Activated B cell treated with CpG ODN at 0.5 μM for 24 hours (primary cell): ENCODE results near the gene RASA3. TPM values are rescaled to one million over a fixed set of nuclear protein-coding genes. Genes with fewer than 3 reads are reported as not detected.

ENCODE experiments used
- ATAC-seq: fragments of 200-7000 bp; cut with Tn5 transposase; one replicate; pipeline ENCODE4 v1.10.0; 2021; ENCODE audit warnings: low read depth, mild to moderate bottlenecking, moderate library complexity
- CTCF ChIA-PET: fragments of 350-600 bp; sonication (Branson Sonifier 250); formaldehyde crosslinking; loops from one replicate; lab custom pipeline; 2021; ENCODE audit warnings: antibody characterized with exemption; lab: Charles Lee
- POLR2A ChIA-PET: fragments of 350-600 bp; sonication (Branson Sonifier 250); formaldehyde crosslinking; loops from one replicate; lab custom pipeline; 2021; ENCODE audit warnings: antibody characterized with exemption; lab: Charles Lee
- DNase-seq: peaks from one replicate; pipeline ENCODE4 v3.0.0; 2022
- H3K27ac Mint-ChIP-seq: one replicate; pipeline ENCODE4 v1.8.0; 2020; ENCODE audit warnings: mixed read lengths
- H3K27me3 Mint-ChIP-seq: one replicate; pipeline ENCODE4 v1.8.0; 2021; ENCODE audit warnings: mixed read lengths
- H3K36me3 Mint-ChIP-seq: one replicate; pipeline ENCODE4 v1.8.0; 2021; ENCODE audit warnings: low read depth, mixed read lengths
- H3K4me1 Mint-ChIP-seq: one replicate; pipeline ENCODE4 v1.8.0; 2021; ENCODE audit warnings: mixed read lengths
- H3K4me3 Mint-ChIP-seq: one replicate; pipeline ENCODE4 v1.8.0; 2020; ENCODE audit warnings: mild to moderate bottlenecking, mixed read lengths
- H3K9me3 Mint-ChIP-seq: one replicate; pipeline ENCODE4 v1.8.0; 2020; ENCODE audit warnings: mixed read lengths
- CTCF ChIP-seq: fragments of 200-600 bp; IDR thresholded peaks from one replicate; pipeline ENCODE4 v1.8.0; 2022; ENCODE audit warnings: antibody characterized with exemption, mild to moderate bottlenecking
- intact Hi-C: fragments of 100-400 bp; cut with micrococcal nuclease; formaldehyde crosslinking; loops from one replicate; pipeline ENCODE4 v1.15.1; 2024
- total RNA-seq: library from RNA; stranded (reverse); gene quantifications from 2 replicates; pipeline ENCODE4 v1.2.3, GENCODE V29; 2022

The RASA3 gene
- total RNA-seq, 1 donor from 2014 or later, result 20.4 TPM

DNA sequence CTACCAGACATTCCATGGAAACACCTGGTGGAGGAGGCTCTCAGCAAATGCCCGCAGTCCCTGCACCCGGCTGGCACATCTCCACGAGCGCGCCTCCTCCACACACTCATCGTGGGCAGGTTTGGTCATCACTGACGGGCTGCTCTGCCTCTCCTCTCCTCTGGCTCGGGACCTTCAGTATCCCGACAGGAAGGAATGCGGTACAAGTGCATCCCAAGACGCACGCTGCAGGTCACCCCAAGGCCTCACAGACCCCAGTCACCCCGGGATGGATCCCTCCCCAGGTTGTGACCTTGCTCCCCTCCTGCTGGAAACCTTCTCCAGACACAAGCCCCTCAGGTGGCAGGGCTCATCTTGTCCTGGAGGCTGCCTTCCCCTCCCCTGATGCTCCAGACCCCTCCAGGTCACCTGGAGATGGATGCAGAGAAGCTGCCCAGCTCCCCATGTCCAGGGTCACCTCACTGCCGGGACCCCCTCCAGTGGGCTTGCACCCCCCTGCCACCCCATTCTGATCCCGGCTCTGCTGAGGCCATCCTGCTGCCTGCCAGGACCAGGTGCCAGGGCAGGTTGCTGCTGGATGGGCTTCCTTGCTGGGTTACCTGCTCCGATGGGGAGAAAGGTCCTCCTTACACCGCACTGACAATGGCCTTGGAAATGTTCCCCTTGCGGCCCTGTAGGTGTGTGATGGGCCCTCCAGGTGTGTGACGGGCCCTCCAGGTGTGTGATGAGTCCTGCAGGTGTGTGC, 188.4 kb downstream of the RASA3 start:
- no peak overlapping the region for H3K4me3 Mint-ChIP-seq
- peaks cover 11% of the 10 kb centered on the region for H3K4me1 Mint-ChIP-seq
- no peaks in the 10 kb centered on the region for H3K9me3 Mint-ChIP-seq
- intact Hi-C loops, result no loop called here
- no peaks in the 10 kb centered on the region for H3K27me3 Mint-ChIP-seq
- ATAC-seq, result no peak
- no peaks in the 10 kb centered on the region for H3K36me3 Mint-ChIP-seq
- ChIA-PET CTCF (no interaction called here), POLR2A (no interaction called here)
- no peak for DNase-seq
- TF ChIP-seq CTCF, result no peak
- no peak overlapping the region for H3K27ac Mint-ChIP-seq

DNA sequence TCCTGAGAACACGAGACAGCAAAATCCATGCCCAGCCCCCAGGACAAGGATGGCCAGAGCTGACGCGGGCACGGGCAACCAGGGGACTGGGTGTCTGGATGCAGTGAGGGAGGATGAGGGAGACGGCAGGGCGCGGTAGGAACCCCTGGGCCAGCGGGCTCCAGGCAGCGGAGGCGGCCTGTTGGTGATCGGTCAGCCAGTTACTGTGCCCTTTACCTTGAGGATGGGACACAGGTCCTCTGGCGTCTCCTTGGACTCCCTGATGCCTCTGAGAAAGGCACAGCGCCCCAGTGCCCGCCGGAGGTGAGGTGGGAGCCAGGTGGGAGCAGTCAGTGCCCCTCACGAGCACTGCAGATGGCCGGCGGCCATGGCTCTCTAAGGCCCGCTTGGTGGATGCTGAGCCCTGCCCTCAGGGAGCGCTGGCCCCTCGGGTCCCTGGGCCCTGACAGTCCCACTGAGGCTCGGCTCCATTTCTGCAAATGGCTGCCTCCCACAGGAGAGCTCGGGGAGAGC, 189.8 kb downstream of the RASA3 start:
- Mint-ChIP-seq H3K27ac (no peak overlapping the region), H3K4me1 (no peaks in the 10 kb centered on the region), H3K4me3 (no peak overlapping the region), H3K27me3 (peaks cover under 1% of the 10 kb centered on the region), H3K9me3 (no peaks in the 10 kb centered on the region), H3K36me3 (no peaks in the 10 kb centered on the region)
- ChIA-PET CTCF (no interaction called here), POLR2A (no interaction called here)
- no peak for TF ChIP-seq CTCF
- intact Hi-C loops, result no loop called here
- DNase-seq (no peak), ATAC-seq (no peak)

DNA sequence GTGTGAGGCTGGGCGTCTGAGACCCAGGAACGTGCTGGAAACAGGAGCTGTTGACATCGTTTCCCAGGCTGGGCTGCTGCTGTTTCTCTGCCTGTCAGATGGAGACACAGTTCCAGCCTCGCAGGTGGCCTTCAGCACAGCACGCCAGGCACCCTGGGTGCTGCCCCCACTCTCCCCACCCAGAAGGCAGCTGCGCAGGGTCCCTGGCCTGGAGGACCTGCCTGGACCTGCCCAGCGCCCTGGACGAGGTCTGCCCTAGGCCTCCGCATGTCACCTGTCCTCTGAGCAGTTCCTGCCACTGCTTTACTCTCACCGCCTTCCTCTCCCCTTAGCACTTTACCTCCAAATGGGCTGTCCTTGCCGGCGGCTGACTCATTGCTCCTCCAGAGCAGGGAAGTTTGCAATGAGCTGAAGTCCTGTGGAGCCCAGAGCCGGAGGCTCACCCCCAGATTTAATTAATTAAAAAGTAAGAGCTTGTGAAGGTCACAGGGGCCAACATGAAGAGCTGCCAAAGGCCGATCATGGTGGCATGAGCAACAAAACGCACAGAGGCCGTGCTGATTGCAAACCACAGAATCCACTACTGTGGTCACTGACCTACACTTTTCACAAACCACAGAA, 190.7 kb downstream of the RASA3 start:
- H3K4me1 Mint-ChIP-seq, result no peaks in the 10 kb centered on the region

DNA sequence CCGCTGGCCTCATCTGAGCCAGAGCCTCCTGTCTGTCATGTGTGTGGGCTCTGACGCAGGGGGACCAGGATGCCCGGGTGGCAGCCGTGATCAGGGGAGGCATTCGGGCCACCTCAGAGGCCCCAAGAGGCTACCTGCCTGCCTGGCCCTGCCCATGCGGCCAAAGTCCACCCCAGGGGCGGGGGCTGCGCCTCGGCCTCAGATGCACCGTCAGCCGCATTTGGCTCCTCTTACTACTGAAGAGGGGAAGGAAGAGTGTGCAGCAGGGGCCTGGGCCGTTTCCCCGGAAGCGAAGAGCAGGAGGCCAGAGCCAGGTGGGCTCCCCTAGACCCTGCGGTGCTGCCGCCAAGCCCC, 192.5 kb downstream of the RASA3 start:
- ATAC-seq (no peak), DNase-seq (no peak)
- Mint-ChIP-seq H3K4me1 (no peaks in the 10 kb centered on the region), H3K27ac (no peak overlapping the region), H3K9me3 (no peaks in the 10 kb centered on the region), H3K27me3 (peaks cover 8% of the 10 kb centered on the region), H3K4me3 (no peak overlapping the region), H3K36me3 (no peaks in the 10 kb centered on the region)
- POLR2A ChIA-PET, result no interaction called here
- intact Hi-C loops, result no loop called here
- TF ChIP-seq CTCF, result no peak
- CTCF ChIA-PET, result no interaction called here

More for the DNA sequence above, 190.7 kb downstream of the RASA3 start:
- intact Hi-C loops, result no loop called here
- TF ChIP-seq CTCF, result no peak
- ATAC-seq, result no peak
- CTCF ChIA-PET, result no interaction called here
- Mint-ChIP-seq H3K36me3 (no peaks in the 10 kb centered on the region), H3K9me3 (no peaks in the 10 kb centered on the region), H3K4me3 (no peak overlapping the region), H3K27ac (no peak overlapping the region), H3K27me3 (peaks cover 4% of the 10 kb centered on the region)
- POLR2A ChIA-PET, result no interaction called here
- DNase-seq, result no peak

DNA sequence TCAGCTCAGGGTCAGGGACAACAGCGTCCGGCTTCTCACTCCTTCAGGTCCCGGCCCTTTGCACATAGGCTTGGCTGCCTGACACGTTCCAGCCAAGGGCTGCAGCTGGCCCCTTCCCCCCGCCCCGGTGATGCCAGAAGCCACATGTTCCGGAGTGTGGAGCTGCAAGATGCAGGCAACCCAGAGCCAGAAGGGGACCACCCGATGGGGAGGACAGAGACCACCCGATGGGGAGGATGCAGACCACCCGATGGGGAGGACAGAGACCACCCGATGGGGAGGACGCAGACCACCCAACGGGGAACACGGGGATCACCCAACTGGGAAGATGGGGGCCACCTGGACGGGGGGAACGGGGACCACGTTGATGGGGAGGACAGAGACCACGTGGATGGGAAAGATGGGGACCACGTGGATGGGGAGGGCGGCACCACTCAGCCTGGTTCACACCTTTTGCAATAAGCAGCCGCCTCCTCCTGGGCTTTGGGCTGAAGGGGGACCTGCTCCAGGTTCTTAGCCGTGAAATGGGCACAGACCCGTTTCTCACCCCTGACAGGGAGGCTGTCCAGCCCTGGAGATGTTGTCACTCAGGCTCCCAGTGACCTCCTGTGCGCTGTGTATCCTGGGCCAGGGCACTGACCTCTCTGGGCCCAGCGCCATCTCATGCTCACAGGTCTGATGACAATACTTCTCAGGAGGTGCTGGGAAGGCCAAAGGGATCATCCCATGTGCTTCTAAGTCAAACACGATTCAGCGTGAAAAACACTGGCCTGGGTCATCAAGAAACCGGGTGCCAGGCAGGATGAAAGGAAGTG, 193.1 kb downstream of the RASA3 start:
- TF ChIP-seq CTCF, result no peak
- ATAC-seq, result no peak
- CTCF ChIA-PET, result no interaction called here
- Mint-ChIP-seq H3K4me1 (no peaks in the 10 kb centered on the region), H3K4me3 (no peak overlapping the region), H3K27ac (no peak overlapping the region), H3K9me3 (no peaks in the 10 kb centered on the region), H3K27me3 (peaks cover 10% of the 10 kb centered on the region), H3K36me3 (no peaks in the 10 kb centered on the region)
- no peak for DNase-seq
- intact Hi-C loops, result no loop called here
- POLR2A ChIA-PET, result no interaction called here
